Activated effector memory CD4-positive, alpha-beta T cell treated with anti-CD3 and anti-CD28 coated beads, Interleukin-2, amount 50 U/mL, for 16 hours (primary cell): ENCODE data around the gene THBS4.
"Not testable (repeated sequence)": the region's sequence is repeated elsewhere in the genome, so short reads cannot be mapped to it uniquely, and the experiment has no call there.

ENCODE experiments used
- DNase-seq: peaks from one replicate; pipeline ENCODE4 v3.0.0-alpha.2; 2020

Gene THBS4

GRCh38 chr5:80077051-80077714 is 42.0 kb downstream of the THBS4 start:
- DNase-seq: no peak

DNA sequence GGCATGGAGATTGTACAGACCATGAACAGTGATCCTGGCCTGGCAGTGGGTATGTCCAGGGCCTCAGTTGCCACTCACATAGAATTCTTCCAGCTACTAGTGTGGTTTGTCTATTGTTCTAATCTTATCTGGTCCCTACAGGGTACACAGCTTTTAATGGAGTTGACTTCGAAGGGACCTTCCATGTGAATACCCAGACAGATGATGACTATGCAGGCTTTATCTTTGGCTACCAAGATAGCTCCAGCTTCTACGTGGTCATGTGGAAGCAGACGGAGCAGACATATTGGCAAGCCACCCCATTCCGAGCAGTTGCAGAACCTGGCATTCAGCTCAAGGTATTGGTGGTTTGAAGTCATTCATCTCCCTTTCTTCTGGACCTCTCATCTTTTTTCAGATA is 43.8 kb downstream of the THBS4 start:
- no peak for DNase-seq

DNA sequence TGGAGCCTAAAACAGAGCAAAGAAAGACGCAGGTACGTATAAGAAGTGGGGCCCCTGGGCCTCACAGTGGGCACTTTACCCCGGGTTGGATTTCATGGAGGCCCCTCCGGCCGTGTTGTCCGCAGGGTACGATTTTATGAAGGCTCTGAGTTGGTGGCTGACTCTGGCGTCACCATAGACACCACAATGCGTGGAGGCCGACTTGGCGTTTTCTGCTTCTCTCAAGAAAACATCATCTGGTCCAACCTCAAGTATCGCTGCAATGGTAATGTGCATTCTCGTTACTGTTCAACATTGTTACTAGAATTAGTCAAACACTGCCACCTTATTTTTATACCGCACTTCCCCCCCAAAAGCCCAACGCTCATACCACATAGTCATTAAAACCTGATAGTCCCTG is 47.1 kb downstream of the THBS4 start:
- no peak for DNase-seq

DNA sequence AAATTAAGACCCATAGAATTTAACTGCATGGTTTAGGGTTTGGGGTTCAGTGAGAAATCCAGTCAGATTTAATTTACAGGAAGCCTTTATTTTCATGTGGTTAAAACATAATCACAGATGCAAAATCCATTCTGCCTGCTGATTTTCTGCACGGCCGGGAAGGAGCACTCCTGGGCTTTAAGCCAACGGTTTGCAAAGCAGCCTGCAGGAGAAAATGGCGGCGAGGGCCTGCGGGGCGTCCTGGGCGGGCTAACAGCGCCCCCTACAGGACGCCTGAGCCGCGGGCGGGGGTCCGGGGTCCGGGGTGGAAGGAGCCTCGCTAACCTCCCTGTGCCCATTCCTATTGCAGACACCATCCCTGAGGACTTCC is 47.6 kb downstream of the THBS4 start:
- peak; percentile 82 for DNase-seq

- peak; percentile 65 for DNase-seq
Observed at GRCh38 chr5:80083101-80083890, 48.1 kb downstream of the THBS4 start.

DNA sequence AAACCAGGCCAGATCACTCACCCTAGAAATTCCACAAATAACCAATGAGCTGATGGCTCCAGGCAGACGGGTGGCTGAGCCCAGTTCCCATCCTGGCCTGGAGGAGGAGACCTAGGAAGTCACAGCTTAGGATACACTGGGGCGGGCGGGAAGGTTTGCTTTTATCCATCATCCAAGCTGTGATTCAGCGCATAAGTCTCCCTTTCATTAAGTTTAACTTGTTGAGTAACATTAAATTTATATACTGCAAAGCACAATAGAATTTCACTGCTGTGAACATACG is 55.7 kb downstream of the THBS4 start:
- DNase-seq: no peak

GRCh38 chr5:80091792-80092192 is 56.6 kb downstream of the THBS4 start:
- peak; percentile 64 for DNase-seq

DNA sequence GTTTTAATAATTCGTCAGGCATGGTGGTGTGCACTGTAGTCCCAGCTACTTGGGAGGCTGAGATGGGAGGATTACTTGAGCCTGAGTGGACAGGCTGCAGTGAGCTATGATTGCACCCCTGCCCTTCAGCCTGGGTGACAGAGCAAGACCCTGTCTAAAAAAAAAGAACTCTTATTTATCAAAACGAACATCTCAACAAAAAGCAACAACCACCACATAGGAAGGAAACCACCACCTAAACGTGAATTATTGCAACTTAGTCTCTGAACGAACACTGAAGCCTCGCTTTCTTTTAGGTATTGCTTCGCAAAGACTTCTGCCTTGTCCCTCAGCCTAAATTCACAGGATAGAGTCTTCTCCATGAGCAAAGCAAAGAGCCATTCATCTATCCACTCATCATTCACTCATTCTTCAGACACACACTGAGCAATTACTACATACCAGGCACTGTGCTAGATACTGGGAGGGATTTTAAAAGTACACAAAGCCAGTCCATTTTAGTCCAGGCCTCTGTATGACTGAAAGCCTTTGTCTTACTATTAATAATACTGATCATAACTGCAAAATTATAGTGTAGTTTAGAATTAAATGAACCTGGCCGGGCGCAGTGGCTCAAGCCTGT is 57.4 kb downstream of the THBS4 start:
- DNase-seq: no peak

DNA sequence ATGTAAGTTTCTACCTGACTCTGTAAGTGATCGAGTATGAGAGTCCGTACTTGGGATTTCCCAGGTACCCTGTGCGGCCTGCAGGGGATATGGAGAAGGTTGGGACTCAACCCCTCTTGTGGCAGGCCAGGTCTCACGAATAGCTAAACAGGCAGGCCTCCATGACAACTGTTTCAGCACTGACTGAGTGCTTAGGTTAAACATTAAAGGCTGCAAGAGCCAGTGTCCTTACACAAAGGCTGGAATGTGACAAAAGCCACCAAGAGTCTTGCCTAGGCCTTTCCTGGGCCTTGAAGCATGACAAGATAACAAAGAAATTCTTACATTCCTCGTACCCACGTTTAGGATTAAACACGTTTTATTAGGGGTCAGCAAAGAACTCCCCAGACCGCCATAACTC is 58.6 kb downstream of the THBS4 start:
- no peak for DNase-seq

- DNase-seq: no peak
Observed at GRCh38 chr5:80094236-80094738, 59.1 kb downstream of the THBS4 start.

DNA sequence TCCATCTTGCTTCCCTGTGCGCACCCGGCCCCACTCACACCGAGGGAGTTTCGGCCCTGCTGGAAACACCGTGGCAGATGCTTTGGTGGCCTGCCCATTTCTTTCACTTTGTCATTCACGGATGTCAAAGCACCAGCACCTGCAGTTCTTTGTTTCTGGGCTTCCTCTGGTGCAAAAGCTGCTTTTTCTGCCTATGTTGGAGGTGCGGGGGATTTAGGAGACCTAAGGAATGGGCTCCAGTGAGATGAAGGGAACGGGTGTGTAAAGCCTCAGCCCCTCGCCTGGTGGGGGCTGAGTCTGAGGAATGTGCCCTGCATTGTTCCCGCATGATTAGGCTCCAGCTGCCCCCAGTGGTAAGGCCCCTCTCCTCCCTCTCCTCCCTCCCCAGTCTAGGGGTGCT is 62.3 kb downstream of the THBS4 start:
- DNase-seq: no peak

- no peak for DNase-seq
Observed at GRCh38 chr5:80101993-80102392, 66.8 kb downstream of the THBS4 start.

DNA sequence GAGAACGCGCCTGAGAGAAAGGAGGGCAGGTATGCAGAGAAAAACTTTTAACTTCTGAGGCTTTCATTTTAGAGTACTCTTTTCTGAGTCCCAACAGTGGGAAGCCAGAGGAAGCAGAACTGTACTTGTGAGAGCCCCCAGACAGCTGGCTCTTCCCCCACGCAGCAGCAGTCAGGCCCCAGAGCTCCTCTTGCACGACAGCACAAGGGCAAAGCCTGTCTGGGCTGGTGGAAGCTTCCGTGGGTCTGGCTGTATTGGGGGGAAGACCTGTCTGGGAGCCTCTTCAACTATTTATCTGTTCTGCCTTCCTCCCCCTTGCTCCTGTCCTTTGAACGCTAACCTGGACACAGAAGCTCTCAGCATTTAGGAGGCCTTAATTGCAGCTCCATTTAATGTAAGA is 68.2 kb downstream of the THBS4 start:
- DNase-seq: no peak

GRCh38 chr5:80105698-80106439 is 70.7 kb downstream of the THBS4 start:
- no peak for DNase-seq

- DNase-seq: no peak
Observed at GRCh38 chr5:80106916-80107315, 71.8 kb downstream of the THBS4 start.

GRCh38 chr5:80109646-80110478 is 74.7 kb downstream of the THBS4 start:
- DNase-seq: no peak

DNA sequence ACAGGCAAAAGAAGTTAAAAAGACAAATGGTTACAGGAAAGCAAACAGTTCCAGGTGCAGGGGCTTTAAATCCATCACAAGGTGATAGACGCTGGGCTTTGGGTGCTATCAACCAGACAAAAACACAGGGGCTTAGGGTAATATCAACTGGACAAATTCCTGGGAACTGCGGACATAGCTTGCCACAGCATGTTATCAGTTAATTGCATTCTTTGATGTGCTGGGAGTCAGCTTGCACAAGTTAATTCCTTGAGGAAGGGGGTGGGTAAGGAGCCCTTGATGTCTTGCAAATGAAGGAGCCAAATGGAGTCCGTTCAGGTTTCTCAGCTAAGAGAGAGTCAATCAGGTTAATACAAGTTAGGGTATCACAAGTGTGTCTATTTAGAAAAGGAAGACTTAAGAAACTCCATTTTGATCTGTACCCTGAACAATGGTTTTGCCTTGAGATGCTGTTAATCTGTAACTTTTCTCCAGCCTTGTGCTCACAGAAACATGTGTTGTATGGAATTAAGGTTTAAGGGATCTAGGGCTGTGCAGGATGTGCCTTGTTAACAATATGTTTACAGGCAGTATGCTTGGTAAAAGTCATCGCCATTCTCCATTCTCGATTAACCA is 76.3 kb downstream of the THBS4 start:
- not testable (repeated sequence) for DNase-seq

- DNase-seq: no peak
Observed at GRCh38 chr5:80114860-80115259, 79.7 kb downstream of the THBS4 start.

- no peak for DNase-seq
Observed at GRCh38 chr5:80116000-80116399, 80.9 kb downstream of the THBS4 start.

DNA sequence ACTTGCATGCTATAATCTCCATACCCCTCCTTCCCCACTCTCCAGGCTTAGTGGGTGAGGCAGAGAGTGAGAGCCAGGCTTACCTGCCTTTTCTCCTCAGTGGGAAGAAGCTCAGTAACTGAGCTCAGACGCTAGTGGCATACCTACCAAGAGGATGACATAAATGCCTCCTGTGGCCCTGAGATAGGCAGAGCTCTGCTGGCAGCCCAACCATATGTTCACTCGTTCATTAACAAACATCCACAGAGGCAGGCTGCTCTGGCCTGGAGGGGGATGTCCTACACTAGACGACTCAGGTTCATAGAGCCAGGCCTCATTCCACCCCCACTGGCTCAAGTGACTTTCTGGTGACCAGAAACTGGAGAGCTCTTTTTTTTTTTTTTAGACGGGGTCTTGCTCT is 81.3 kb downstream of the THBS4 start:
- no peak for DNase-seq

DNA sequence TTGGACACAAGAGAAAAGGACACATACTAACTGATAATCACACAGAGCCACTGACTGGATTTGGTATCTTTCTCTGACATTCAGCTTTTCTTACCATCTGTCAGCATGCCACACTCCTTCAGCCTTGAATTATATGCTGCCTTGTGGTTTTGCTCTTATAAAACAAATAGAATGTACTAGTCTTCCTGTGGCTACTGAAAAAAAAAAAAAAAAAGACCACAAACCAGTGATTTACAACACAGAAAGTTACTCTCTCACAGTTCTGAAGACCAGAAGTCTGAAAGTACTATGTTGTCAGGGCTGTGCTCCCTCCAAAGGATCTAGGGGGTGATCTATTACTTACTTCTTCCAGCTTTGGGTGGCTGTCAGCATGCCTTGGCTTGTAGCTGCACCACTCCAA is 82.3 kb downstream of the THBS4 start:
- DNase-seq: no peak

- DNase-seq: no peak
Observed at GRCh38 chr5:80119372-80119771, 84.2 kb downstream of the THBS4 start.
